ENCODE measurements around the gene GTF3C6. TPM values are rescaled to one million over a fixed set of nuclear protein-coding genes. Genes with fewer than 3 reads are reported as not detected.

GTF3C6 gene
- total and polyA plus RNA-seq, 10 of the 15 experiments (the other 5 are each of a cell fraction or from before 2014, with no cell fraction given), result 42.8 to 261 (median 116) TPM

GRCh38 chr6:110958329-110959192 lies at the start of gene GTF3C6 (continued):
- TF ChIP-seq BCL3 (IDR thresholded peaks at IDR 0.05; ENCODE audit: borderline replicate concordance, insufficient read depth, low read depth, low read length, poor library complexity, severe bottlenecking), result no peak
- no peak for TF ChIP-seq SREBF2 (IDR thresholded peaks at IDR 0.05; ENCODE audit: low read length)
- TF ChIP-seq NFXL1 (IDR thresholded peaks at IDR 0.05; ENCODE audit: borderline replicate concordance), result no peak
- peak; percentile 46 for TF ChIP-seq USF1 (IDR thresholded peaks at IDR 0.05; ENCODE audit: borderline replicate concordance, extremely low read length, insufficient read depth, low read depth, low read length)
- TF ChIP-seq ZNF207 (IDR thresholded peaks at IDR 0.05; ENCODE audit: borderline replicate concordance), result peak; percentile 62; the same call in 1 of the 2 replicates
- TF ChIP-seq, protein P1, sequence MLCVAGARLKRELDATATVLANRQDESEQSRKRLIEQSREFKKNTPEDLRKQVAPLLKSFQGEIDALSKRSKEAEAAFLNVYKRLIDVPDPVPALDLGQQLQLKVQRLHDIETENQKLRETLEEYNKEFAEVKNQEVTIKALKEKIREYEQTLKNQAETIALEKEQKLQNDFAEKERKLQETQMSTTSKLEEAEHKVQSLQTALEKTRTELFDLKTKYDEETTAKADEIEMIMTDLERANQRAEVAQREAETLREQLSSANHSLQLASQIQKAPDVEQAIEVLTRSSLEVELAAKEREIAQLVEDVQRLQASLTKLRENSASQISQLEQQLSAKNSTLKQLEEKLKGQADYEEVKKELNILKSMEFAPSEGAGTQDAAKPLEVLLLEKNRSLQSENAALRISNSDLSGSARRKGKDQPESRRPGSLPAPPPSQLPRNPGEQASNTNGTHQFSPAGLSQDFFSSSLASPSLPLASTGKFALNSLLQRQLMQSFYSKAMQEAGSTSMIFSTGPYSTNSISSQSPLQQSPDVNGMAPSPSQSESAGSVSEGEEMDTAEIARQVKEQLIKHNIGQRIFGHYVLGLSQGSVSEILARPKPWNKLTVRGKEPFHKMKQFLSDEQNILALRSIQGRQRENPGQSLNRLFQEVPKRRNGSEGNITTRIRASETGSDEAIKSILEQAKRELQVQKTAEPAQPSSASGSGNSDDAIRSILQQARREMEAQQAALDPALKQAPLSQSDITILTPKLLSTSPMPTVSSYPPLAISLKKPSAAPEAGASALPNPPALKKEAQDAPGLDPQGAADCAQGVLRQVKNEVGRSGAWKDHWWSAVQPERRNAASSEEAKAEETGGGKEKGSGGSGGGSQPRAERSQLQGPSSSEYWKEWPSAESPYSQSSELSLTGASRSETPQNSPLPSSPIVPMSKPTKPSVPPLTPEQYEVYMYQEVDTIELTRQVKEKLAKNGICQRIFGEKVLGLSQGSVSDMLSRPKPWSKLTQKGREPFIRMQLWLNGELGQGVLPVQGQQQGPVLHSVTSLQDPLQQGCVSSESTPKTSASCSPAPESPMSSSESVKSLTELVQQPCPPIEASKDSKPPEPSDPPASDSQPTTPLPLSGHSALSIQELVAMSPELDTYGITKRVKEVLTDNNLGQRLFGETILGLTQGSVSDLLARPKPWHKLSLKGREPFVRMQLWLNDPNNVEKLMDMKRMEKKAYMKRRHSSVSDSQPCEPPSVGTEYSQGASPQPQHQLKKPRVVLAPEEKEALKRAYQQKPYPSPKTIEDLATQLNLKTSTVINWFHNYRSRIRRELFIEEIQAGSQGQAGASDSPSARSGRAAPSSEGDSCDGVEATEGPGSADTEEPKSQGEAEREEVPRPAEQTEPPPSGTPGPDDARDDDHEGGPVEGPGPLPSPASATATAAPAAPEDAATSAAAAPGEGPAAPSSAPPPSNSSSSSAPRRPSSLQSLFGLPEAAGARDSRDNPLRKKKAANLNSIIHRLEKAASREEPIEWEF (IDR thresholded peaks at IDR 0.05; ENCODE audit: insufficient replicate concordance, low read depth, low read length), result no peak
- TF ChIP-seq, protein P2, sequence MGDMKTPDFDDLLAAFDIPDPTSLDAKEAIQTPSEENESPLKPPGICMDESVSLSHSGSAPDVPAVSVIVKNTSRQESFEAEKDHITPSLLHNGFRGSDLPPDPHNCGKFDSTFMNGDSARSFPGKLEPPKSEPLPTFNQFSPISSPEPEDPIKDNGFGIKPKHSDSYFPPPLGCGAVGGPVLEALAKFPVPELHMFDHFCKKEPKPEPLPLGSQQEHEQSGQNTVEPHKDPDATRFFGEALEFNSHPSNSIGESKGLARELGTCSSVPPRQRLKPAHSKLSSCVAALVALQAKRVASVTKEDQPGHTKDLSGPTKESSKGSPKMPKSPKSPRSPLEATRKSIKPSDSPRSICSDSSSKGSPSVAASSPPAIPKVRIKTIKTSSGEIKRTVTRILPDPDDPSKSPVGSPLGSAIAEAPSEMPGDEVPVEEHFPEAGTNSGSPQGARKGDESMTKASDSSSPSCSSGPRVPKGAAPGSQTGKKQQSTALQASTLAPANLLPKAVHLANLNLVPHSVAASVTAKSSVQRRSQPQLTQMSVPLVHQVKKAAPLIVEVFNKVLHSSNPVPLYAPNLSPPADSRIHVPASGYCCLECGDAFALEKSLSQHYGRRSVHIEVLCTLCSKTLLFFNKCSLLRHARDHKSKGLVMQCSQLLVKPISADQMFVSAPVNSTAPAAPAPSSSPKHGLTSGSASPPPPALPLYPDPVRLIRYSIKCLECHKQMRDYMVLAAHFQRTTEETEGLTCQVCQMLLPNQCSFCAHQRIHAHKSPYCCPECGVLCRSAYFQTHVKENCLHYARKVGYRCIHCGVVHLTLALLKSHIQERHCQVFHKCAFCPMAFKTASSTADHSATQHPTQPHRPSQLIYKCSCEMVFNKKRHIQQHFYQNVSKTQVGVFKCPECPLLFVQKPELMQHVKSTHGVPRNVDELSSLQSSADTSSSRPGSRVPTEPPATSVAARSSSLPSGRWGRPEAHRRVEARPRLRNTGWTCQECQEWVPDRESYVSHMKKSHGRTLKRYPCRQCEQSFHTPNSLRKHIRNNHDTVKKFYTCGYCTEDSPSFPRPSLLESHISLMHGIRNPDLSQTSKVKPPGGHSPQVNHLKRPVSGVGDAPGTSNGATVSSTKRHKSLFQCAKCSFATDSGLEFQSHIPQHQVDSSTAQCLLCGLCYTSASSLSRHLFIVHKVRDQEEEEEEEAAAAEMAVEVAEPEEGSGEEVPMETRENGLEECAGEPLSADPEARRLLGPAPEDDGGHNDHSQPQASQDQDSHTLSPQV (IDR thresholded peaks at IDR 0.05), result no peak
- no peak for TF ChIP-seq MTA2 (IDR thresholded peaks at IDR 0.05; ENCODE audit: low read depth)
- no peak for TF ChIP-seq ATF3 (IDR thresholded peaks at IDR 0.05; ENCODE audit: borderline replicate concordance, extremely low read depth, low read depth, low read length)
- no peak for TF ChIP-seq SPI1 (IDR thresholded peaks at IDR 0.05; ENCODE audit: borderline replicate concordance, insufficient read depth, low read depth, low read length)
- no peak for TF ChIP-seq JUNB (IDR thresholded peaks at IDR 0.05)
- TF ChIP-seq TAF1 (IDR thresholded peaks at IDR 0.05; ENCODE audit: borderline replicate concordance, low read depth, low read length), result peak; percentile 92
- TF ChIP-seq YBX1 (IDR thresholded peaks at IDR 0.05), result no peak
- peak; percentile 91 for TF ChIP-seq SMAD5 (IDR thresholded peaks at IDR 0.05; ENCODE audit: low read depth)
- TF ChIP-seq RBBP5 (conservative IDR thresholded peaks at IDR 0.05), result no peak
- TF ChIP-seq HDAC6 (IDR thresholded peaks at IDR 0.05; ENCODE audit: unreplicated experiment), result no peak

Measured in GM12878 (cell line).